Glomerular visceral epithelial cell (primary cell): Measurements from ENCODE around the gene ITGA5.
A peak's percentile ranks its signal among the peaks of the same experiment; 100 is the strongest.
"Not testable (repeated sequence)": the region's sequence is repeated elsewhere in the genome, so short reads cannot be mapped to it uniquely, and the experiment has no call there.

Experiments used
- DNase-seq: peaks from one replicate; pipeline ENCODE4 v3.0.0-alpha.2; 2016; ENCODE audit errors: extremely low spot score

ITGA5 gene

DNA sequence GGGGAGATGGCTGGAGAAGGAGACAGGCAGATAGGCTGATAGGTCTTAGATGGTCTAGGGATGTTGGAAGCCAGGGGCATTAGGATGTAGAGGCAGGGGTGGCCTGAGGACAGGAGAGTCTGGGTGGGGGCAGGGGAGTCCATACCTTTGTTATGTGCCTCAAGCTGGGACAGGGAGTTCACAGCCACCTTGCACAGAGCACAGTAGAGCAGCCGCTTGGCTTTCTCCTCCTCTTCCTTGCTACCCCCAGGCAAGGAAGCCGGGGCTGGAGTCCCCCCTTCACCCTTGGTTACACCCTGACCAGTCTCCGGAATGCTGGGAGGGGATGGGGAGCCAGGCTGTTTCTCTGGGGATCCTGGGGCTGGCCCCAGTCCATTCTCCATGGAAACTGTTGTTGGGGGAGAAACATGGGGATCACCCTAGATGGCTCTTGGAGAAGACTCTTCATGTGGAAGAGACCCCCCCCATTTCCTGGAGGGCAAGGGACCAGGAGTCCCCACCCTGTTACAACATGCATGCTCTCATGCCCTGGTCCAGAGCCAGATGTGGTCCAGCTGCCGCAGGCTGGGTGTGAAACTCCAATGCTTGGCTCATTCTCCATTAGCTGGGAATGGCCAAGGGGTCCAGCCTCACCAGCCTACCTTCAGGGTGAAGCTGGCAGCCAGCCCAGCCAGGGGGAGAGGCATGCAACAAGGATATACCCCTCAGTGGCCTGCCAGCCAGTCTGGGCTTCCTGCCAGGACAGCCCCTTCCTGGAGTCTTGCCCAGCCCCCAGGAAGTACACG lies 47.5 kb downstream of the ITGA5 start:
- peak; percentile 75 for DNase-seq

DNA sequence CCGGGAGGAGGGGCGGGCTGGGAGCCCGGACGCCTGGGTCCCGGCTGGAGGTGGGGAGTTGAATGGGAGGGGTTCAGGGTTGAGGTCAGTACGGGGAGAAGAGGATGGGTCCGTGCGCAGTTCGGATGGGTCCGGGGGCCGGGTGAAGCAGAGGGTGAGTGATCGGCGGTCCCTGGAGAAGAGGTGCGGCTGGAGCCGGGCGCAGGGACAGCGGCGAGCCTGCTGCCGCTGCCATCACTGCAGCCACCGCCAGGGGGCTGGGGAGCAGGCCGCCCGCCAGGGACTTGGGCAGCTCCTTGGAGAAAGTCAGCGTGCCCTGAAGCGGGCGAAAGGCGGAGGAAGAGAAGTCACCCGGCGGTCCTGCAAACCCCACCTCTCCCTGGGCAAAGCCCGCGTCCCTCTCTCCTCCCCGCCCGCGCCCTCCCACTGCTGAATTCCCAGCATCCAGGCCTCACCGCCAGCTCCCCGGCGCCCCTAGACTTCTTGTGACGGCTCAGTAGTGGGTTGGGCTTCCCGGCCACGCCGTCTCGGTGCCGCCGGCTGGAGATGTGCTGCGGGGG lies 48.8 kb downstream of the ITGA5 start:
- peak; percentile 86 for DNase-seq

DNA sequence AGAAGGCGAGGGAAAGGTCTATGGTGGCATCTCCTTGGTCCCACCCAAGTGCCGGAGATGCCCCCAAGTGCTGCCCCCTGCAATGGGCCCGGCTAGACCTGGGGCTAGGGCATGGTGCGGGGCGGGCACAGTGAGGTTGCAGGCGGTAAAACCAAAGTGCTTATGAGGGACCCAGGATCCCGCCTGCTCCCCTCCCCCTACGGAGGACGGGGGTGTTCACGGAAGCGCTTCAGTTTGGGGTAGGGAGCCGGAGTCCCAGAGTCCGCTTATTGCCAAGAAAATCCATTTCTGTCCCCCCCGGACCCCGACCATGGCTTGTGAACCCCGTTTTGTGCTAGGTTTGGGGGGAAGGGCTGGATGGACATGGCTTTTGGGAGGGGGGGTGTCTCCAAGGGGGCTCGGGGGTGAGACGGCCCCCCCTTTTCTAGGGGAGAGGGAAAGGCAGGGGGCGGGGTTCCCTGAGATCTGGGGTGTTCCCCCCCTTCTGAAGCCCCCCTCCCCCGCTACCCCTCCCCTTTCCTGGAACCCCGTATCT lies 49.4 kb downstream of the ITGA5 start:
- no peak for DNase-seq

DNA sequence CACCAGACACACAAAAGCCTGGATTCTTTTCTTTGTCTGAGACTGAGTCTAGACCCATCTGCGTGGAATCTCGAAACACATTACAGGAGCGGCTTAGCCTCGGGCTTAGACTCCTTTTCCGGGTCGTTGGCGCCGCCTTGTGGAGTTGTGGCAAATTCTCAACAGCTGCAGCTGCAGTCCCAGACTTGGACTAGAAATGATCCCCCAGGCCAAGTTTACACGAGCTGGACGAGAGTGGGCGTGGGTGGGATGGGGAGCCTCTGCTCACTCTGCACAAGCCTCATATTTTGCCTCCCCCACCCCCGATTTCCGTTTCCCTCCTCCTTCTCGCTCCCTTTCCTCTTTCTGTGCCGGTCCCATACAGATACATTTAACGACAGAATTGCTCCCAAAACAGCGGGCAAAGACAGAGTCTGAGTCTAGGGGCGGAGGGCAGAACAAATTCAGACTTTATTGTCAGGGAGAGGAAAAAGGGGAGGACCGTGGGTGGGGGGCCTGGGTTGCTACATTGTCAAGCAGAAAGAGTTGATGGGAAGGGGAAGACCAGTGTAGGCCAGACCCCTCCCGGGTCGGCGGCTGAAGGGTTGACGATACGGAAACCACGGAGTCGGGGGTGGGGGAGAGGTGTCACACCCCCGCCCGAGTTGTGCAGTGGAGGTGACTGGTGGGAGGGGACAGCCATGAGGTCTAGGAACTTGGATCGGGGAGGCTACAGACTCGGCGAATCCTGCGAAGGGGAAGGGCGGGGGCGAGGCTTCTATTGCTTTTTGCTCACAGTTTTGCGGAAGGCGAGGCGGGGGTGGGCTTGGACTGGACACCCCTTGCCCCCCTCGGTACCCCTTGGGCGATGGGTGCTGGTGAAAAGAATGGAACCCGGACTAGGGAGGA lies 50.1 kb downstream of the ITGA5 start:
- peak; percentile 83 for DNase-seq

DNA sequence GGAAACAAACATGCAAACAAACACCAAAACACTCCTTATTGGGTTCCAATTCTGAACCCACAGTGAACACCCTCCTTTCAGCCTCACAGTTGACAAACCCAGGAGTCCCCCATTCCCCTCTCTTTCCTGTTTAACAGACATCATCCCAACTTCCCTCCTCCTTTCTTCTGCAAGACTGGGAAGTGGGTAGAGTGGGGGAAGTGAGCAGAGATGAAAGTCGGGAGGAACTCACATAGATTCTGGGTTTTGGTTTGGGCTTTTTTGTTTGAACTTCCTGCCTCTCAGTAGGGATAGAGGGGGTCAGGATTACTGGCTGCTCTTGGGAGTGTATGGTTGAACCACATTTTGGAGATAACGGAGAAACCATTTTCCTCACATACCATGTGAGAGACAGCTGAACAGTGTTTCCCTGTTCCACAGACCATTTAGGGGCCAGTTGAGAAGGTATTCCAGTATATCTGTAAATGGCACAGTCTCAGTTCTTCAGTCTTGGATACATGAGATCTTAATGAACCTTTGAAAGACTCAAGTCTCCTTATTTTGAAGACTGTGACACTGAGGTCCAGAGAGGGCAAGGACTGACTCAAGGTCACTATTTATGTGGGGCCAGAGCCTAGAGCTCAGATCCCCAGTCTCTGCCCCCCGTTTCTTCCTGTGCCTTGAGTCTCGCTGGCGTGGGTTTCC lies 50.9 kb downstream of the ITGA5 start:
- no peak for DNase-seq

DNA sequence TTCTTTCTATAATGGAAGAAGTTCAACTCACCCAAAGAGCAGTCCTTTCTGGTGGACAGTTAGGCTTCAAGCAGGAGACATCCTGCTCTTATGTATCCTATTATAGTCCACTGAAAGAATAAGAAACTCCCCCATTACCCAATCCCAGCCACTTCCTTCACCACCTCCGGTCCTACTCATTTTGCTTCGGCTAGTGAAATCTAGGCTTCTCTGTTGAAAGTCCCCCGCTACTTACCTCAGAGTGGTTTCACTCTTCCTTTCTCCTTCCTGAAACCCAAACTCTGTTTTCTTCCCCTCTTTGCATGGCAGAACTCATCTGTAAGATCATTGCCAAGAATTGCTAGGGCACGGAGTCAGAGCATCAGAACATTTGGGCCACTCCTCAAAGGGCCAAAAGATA lies 54.7 kb downstream of the ITGA5 start, which contains the start of gene GPR84:
Gene GPR84, minus strand, starts transcription at position 74 of the 400 bp plus-strand sequence. CDS start 635 bp downstream, outside the sequence.
- no peak for DNase-seq

DNA sequence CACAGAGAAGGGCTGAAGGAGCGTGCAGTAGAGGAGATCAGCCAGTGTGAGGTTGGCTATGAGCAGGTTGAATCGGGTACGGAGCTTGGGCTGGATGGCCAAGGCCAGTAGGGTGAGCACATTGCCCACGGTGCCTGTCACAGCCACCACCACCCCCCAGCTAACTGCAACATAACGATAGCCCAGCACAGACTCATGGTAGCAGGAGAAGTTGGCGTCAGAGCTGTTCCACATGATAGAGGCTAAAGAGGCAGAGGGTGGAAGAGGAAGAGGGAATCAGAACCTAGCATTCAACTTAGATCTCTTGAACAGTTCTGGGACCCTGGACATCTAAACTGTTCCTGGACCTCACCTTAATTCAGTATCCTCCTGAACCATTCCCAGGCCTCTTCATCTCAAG lies 55.4 kb downstream of the ITGA5 start:
- DNase-seq, result no peak

DNA sequence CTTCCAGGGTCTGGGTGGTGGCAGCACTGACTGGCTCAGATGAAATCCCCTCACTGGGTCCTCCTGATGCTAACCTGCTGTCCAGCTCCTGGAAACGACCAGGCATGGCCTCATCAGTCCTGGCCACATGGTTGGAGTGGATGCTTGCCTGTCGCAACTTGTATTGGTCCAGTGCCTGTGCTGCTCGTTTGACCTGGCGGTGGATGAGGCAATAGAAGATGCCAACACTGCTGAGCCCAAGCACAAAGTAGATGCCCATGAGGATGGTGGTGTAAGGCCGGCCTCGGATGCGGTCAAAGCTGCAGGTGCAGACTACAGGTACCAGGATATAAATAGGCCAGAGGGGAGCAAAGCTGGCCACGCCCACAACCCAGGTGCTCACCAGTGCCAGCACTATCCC lies 56.0 kb downstream of the ITGA5 start:
- no peak for DNase-seq

DNA sequence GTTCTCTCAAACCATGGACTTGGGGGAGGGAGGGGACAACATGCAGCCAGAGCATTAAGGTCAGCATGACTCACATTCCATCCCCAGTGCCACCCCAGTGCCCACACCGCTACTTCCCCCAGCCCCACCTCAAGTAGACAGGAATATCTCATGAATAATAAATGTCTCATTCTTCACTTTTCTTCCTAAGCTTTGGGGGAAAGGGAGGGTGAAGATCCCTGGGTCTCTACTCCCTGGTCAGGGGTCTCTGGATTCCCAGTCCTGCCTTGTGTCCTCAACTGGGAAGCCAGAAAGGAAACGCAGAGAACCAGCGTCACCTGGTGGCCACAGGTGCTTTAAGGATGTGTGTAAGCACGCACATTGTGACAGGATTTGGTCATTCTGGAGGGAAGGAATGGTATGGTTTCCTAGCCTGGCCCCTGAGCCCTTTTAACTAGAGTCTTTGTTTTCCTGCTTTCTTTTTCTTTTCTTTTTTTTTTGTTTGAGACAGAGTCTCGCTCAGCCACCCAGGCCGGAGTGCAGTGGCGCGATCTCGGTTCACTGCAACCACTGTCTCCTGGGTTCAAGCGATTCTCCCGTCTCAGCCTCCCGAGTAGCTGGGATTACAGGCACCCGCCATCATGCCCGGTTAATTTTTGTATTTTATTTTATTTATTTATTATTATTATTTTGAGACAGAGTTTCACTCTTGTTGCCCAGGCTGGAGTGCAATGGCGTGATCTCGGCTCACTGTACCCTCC lies 58.2 kb downstream of the ITGA5 start:
- DNase-seq, result peak; percentile 74

DNA sequence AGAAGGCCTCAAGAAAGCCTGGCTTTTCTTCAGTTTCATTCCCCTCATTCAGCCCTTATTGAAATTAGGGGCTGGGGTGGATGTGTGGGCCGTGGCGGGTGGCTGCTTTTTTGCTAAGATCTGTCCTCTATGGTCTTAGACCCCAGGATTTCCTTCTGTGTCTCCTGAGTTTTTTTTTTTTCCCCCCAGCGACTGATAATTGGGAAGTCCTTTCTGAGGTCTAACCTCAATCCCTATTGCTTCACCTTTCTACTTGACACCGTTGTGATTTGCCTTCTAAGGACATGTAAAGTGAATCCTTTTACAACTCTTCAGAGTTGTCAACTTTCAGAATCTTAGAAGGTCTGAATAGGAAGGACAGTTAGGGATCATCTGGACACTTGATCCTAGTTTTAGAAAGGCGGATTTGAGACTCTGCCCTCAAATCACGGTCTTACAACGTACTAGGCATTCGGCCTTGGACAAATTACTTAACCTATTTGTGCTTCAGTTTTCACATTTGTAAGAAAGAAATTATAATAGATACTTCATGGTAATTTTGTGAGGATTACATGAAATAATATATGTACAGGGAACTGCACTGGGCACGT lies 59.2 kb downstream of the ITGA5 start:
- DNase-seq, result no peak

DNA sequence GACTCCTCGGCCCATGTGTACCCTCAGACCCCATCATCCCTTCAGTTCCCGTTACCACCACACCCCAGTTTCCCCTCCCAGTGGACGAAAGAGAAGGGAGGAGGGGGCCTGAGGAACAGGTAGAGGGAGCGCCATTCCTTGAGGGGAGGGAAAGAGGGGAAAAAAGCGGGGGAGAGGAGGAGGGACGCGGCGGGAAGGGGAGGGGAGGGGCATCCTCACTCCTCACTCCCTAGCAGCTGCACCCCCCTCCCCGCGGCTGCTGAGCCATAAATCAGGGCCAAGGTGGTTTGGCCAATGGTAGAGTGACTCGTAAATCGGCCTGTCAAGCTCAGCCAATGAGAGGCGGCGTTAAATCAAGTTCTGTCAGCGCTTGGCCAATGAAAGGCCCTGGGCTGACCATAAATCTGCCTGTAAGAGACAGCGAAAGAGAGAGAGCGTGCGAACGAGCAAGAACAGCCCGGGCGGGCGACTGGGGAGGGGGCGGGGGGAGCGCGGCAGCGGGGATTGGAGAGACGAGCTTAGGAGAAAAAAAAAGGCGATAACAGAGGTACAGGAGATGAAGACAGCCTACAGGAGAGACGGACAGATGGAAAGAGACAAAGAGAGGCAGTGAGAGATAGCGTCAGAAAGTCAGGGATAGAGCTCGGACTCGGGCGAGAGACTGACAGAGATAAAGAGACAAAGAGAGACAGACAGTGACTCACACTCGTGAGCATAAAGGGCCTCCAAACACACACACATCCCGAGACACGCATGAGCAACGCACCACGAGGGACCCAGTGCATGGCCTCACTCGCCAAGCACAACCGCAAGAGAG lies 59.9 kb downstream of the ITGA5 start:
- DNase-seq, result peak; percentile 99

DNA sequence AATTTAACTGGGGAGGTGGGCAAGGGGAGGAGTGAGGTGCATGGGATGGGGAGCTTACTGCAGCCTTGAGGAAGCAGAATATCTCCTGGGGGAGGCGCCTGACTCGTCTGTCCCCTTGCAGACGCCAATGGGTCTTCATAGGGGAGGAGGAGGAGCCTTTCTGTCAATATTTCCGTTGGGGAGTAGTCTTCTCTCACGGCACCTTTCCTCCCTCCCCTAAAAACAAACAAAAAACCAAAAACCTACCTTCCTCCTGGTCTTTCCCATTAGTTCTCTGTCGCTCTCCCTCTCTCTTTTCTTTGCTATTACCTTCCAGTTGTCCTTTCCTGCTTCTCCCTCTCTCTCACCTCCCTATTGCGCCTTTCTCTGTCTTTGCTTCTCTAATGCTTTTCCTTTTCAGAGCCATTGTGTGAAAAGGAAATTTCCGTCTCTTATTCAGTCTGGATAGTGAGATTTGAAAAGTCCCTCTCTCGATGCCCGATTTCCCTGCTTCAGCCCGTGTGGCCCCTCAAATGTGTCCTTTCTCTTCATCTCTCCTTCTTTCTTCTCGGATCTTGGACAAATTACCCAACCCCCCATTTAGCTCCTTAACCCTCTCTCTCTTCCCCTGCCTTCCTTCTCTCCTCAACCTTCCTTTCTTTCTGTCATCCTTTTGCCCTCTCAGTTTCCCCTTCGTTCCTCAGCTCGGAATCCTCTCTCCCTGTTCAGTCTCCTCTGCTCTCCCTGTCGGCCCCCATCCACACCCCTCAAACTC lies 60.7 kb downstream of the ITGA5 start:
- DNase-seq, result no peak

DNA sequence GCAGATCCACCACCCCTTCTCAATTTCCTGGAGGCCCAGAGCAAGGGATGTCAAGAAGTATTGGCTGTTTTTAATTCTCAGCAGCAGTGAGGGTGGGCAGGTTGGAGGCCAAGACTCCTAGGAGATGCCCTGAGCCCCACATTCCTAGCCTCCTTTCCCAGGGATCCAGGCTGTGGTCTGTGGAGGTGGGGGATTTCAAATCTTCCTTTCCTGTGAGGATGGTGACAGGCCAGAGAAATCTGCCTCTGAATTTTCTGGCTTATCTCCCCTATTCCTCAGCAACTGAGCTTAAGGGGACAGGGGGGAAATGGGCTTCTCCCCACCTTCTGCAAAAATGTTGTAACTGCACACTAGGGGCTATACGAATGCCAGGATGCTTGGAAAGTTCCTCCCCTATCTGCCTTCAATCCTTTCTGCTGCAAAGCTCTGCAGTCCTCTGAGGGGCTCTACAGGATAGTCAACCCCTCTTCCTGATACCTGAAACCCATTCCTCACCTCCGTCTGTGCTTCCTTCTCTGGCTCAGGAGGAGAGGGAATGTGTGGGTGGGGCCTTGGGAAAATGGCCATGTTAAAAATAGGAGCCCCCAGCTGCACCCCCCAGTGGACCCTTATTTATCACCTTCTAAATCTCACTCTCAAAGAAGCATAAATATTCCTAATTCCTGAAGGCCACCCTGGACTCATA lies 61.4 kb downstream of the ITGA5 start:
- no peak for DNase-seq

DNA sequence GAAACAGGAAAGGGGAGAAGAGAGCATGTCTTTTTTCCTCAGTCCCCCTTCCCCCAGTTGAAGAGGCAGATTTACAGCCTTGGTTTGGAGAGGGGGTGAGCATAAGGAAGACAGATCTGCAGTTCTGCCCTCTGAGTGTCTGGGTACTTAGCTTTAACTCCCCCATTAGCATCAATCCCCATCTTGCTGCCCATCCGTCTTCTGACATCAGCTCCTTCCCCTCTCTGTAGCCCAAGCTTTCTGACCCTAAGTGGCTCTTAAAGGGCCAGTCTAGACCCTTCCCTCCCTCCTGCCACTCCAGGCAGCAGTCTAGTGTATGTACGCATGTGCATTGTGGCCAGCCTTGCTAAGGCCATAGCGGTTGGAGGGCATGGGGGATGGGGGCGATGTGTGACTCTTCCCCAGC lies 62.1 kb downstream of the ITGA5 start:
- DNase-seq, result no peak

DNA sequence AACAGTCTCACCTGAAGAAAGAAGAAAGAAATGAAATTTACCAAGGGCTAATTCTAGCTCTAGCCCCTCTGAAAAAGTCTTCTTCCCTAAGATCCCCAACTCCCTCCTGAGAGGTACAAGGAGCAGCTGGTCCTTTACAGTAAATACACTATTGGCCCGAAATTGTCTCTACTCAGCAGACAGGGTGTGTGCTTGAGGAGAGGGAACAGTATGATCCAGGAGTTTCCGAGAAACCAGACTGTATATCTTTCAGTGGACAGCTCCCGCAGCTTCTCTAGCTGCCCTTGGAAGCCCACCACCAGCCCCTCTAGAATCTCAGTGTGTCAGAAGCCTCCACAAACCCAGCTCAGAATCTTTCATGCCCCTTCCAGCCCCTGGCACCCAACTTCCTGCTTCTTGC lies 62.8 kb downstream of the ITGA5 start:
- DNase-seq, result no peak

DNA sequence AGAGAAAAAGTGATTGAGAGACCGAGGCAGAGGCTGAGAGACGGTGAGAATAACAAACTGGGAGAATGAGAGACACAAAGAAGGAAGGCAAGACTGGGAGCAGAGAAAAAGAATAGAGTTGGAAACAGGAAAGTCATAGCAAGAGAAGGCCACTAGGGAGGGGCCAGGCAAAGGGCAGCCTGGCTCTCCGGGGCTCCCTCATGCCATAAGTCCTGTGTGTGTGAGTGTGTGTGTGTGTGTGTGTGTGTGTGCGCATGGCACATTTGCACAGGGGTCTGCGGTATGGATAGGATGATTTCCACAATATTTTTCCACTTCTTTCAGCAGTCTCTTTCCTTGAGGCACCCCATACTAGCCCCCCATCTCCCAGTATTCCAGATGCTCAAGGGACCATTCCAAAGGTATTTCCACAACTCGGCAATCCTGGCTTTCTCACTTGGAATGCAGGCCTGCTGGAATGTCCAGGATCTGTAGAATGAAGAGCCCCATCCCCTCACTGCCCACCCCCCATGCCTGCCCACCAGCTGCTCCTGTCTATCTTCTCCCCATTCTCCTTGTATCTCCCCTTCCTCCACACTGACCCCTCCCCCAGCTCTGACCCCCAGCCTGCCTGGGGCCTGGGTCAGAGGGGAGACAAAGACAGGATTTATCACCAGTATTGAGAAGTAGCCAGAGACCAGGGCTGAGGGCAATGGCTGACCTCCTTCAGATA lies 63.8 kb downstream of the ITGA5 start:
- DNase-seq, result no peak

DNA sequence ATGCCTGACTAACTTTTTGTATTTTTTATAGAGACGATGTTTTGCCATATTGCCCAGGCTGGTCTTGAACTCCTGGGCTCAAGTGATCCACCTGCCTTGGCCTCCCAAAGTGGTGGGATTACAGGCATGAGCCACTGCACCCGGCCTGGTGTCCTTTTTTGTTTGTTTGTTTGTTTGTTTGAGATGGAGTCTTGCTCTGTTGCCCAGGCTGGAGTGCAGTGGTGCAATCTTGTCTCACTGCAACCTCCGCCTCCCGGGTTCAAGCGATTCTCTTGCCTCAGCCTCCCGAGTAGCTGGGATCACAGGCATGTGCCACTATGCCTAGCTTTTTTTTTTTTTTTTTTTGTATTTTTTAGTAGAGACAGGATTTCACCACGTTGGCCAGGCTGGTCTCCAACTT lies 64.8 kb downstream of the ITGA5 start:
- not testable (repeated sequence) for DNase-seq
